Hepatocyte (in vitro differentiated cells): ENCODE measurements around the gene ZNF76.

Experiments
- EZH2 ChIP-seq: fragments of 200-600 bp; sonication (generic); IDR thresholded peaks from 2 replicates; pipeline ENCODE4 v1.6.1; 2016; ENCODE audit warnings: antibody characterized with exemption, mild to moderate bottlenecking, borderline replicate concordance
- TF ChIP-seq, protein P1 (sequence below): fragments of 200-600 bp; sonication (generic); IDR thresholded peaks from 2 replicates; pipeline ENCODE4 v1.5.1; 2016; ENCODE audit warnings: antibody characterized with exemption, mild to moderate bottlenecking; ENCODE audit not compliant: poor library complexity

DNA sequence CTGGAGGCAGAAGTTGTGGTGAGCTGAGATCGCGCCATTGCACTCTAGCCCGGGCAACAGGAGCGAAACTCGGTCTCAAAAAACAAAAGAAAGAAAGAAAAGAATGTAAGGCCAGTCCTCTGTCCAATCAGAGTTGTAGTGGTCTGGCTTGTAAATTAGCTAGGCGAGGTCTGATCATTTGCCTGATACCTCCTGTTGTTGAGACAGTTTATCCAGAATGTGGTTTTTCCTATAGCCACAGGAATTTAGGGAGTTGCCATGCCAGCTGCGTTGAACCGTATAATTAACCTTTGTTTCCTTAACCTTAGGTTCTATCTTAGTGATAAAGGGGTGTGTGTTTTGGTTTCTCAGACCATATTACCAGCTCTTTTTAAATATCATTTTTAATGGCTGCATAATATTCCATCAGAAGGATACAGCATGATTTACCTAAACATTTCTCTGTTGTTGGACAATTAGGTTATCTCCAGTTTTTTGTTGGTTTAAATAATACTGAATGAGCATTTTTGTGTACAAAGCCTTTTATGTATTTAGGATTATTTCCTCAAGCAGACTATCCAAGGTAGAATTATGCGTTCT is 71.1 kb downstream of the ZNF76 start:
- TF ChIP-seq, protein P1, sequence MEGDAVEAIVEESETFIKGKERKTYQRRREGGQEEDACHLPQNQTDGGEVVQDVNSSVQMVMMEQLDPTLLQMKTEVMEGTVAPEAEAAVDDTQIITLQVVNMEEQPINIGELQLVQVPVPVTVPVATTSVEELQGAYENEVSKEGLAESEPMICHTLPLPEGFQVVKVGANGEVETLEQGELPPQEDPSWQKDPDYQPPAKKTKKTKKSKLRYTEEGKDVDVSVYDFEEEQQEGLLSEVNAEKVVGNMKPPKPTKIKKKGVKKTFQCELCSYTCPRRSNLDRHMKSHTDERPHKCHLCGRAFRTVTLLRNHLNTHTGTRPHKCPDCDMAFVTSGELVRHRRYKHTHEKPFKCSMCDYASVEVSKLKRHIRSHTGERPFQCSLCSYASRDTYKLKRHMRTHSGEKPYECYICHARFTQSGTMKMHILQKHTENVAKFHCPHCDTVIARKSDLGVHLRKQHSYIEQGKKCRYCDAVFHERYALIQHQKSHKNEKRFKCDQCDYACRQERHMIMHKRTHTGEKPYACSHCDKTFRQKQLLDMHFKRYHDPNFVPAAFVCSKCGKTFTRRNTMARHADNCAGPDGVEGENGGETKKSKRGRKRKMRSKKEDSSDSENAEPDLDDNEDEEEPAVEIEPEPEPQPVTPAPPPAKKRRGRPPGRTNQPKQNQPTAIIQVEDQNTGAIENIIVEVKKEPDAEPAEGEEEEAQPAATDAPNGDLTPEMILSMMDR = no peak
- no peak for TF ChIP-seq EZH2
